HG03439 (cell line): ENCODE measurements around the gene WHAMM.
"Not testable (repeated sequence)": the region's sequence is repeated elsewhere in the genome, so short reads cannot be mapped to it uniquely, and the experiment has no call there.

Experiments used
- ATAC-seq: cut with Tn5 transposase; IDR thresholded peaks from one replicate; pipeline ENCODE4 v1.9.1; 2021; ENCODE audit warnings: mild to moderate bottlenecking, moderate library complexity; ENCODE audit not compliant: unreplicated experiment

Gene WHAMM

DNA sequence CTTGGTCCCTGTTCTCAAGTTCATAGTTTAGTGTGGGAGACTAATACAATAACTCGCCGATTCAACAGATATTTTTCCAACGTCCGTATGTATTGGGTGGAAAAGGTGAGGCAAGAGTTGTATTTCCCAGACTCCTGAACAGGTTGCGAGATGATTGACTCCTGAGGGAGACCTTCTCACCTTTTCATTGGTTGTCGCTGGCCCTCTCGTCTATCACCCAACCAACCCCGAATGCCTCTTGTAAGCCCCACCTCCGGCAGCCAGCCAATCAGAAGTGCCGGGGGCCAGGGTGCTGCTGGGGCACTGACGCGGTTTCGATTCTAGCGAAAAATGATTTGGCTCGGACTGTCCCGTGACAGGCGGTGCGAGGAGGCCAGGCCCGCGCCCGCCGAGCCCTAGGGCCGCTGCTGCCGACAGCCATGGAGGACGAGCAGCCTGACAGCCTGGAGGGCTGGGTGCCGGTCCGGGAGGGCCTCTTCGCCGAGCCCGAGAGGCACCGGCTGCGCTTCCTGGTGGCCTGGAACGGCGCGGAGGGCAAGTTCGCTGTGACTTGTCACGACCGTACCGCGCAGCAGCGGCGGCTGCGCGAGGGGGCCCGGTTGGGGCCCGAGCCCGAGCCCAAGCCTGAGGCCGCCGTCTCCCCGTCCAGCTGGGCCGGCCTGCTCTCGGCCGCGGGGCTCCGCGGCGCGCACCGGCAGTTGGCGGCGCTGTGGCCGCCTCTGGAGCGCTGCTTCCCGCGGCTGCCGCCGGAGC, at the start of gene WHAMM:
Gene WHAMM (plus strand): TSS at position 321 of the 753 bp plus-strand sequence. CDS start 99 bp downstream, at position 420.
- ATAC-seq = peak; percentile 92

- ATAC-seq = no peak
These were observed 45.9 kb upstream of the WHAMM start for GRCh38 chr15:82763361-82764116.

- ATAC-seq = no peak
These were observed 45.3 kb upstream of the WHAMM start for GRCh38 chr15:82764117-82764490.

DNA sequence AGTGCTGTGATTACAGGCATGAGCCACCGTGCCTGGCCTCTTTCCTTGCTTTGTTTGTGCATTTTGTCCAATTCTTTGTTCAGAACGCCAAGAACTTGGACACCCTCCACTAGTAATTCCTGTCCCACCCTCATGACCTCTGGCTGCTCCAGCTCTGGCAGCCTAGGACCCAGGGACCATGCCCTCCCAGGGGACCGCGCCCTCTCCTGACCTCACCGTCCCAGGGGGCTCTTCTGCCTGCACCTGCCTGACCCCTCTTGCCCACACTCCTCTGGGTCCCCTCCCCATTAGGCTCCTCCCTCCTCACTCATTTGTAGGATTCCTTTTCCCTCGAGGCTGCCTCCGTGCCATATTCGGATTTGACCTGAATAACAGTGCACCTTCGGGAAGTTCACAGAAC, 44.7 kb upstream of the WHAMM start:
- no peak for ATAC-seq

DNA sequence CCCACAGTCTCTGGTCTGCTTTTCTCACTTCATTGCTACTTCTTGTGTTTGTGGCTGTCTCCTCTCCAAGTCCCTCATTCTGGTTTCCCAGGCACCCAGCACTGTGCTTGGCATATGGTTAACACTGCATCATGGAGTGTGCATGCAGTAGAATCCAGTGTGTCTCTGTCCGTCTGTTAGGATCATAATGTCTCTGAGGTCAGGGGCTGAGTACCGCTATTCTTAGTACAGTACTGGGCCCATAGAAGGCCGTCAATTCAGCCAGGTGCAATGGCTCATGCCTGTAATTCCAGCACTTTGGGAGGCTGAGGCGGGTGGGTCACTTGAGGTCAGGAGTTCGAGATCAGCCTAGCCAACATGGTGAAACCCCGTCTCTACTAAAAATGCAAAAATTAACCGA, 43.2 kb upstream of the WHAMM start:
- not testable (repeated sequence) for ATAC-seq

GRCh38 chr15:82767163-82767829, 42.1 kb upstream of the WHAMM start:
- no peak for ATAC-seq

GRCh38 chr15:82768414-82769054, 40.9 kb upstream of the WHAMM start:
- no peak for ATAC-seq

- no peak for ATAC-seq
These were observed 37.4 kb upstream of the WHAMM start for GRCh38 chr15:82771789-82772607.

GRCh38 chr15:82774496-82774895, 34.9 kb upstream of the WHAMM start:
- no peak for ATAC-seq

DNA sequence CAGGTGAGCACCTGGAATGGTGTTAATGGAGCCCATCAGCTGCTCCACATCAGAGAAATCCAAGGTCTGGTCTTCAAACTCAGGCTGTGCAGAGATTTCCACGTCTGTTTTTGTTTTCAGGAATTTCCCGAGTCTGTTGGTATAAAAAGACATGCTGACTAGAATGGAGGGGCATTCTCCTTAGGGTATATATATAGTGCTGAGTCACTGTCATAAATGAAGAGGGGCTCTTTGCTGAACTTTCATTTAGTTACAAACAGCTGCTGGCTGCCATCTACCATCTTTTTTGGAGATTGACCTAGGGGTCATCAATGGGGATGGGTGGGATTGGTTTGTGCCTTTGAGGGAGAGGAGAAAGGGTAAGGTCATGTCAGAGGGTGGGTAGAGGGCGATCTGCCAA, 30.7 kb upstream of the WHAMM start:
- no peak for ATAC-seq

- no peak for ATAC-seq
These were observed 28.1 kb upstream of the WHAMM start for GRCh38 chr15:82781349-82781748.

- ATAC-seq = no peak
These were observed 20.9 kb upstream of the WHAMM start for GRCh38 chr15:82788496-82788895.

GRCh38 chr15:82789491-82789890, 19.9 kb upstream of the WHAMM start:
- ATAC-seq = no peak

DNA sequence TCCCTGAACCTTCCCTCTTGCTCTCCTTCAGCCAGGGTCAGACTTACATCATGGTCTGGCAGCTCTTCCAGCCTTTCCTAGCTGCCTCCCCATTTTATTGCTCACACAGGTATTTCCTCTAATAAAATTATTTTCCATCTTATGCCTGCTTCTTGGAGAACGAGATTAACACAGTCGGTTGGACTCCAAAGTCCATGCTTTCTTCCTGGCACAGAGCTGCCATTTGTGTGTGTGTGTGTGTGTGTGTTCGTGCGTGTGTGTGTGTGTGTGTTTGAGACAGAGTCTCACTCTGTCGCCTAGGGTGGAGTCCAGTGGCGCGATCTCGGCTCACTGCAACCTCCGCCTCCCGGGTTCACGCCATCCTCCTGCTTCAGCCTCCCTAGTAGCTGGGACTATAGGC, 19.1 kb upstream of the WHAMM start:
- no peak for ATAC-seq

- no peak for ATAC-seq
These were observed 17.4 kb upstream of the WHAMM start for GRCh38 chr15:82792068-82792467.

DNA sequence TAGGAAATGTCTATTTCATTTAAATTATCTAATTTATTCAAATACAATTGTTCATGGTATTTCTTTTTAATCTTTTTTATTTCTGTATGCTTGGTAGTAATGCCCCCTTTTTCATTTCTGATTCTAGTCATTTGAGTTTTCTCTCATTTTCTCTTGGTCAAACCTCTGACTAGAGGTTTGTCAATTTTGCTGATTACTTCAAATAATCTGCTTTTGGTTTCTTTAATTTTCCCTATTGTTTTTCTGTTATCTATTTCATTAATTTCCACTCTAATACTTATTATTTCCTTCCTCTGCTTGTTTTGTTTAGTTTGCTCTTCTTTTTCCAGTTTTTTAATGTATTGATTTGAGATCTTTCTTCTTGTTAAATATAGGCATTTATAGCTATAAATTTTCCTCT, 15.7 kb upstream of the WHAMM start:
- no peak for ATAC-seq

DNA sequence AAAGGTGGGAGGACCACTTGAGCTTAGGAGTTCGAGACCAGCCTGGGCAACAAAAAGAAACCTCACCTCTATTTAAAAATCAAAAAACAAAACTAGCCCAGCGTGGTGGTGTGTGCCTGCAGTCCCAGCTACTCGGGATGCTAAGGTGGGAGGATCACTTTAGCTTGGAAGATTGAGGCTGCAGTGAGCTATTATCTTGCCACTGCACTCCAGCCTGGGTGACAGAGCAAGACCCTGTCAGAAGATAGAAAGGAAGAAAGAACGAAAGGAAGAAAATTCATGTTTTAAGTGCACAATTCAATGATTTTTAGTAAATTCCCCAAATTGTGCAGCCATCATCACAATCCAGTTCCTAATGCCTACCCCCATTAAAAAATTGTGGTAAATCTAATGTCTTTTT, 11.3 kb upstream of the WHAMM start:
- ATAC-seq = no peak

GRCh38 chr15:82798531-82799166, 10.8 kb upstream of the WHAMM start:
- no peak for ATAC-seq

GRCh38 chr15:82799183-82799841, 10.1 kb upstream of the WHAMM start:
- ATAC-seq = no peak

- ATAC-seq = no peak
These were observed 6.9 kb upstream of the WHAMM start for GRCh38 chr15:82802497-82802896.
